Common myeloid progenitor, CD34-positive (primary cell): ENCODE data around the gene HSPA12B.

Experiments
- CTCF ChIA-PET: fragments of 350-600 bp; sonication (Branson Sonifier 250); formaldehyde crosslinking; loops from one replicate; lab custom pipeline; 2021; ENCODE audit warnings: antibody characterized with exemption; lab: Charles Lee
- POLR2A ChIA-PET: fragments of 350-600 bp; sonication (Branson Sonifier 250); formaldehyde crosslinking; loops from one replicate; lab custom pipeline; 2021; ENCODE audit warnings: antibody characterized with exemption; lab: Charles Lee
- DNase-seq, 3 donors: peaks; one replicate each; pipeline versions ENCODE4 v3.0.0 to v3.0.0-alpha.2; 2013
- H3K27ac ChIP-seq, 2 experiments: 1 replicate in 1 of 2; 2 replicates in 1 of 2; pipeline ENCODE4 v1.7.0; 2013; ENCODE audit warnings: inconsistent platforms in 2 of 2, low read length in 2 of 2, mild to moderate bottlenecking in 2 of 2, low read depth in 1 of 2, moderate library complexity in 1 of 2; ENCODE audit not compliant: severe bottlenecking in 2 of 2, insufficient read depth in 1 of 2, poor library complexity in 1 of 2
- H3K27me3 ChIP-seq, 5 experiments: replicated peaks in 2 of 5; 1 replicate in 3 of 5; 2 replicates in 2 of 5; pipeline versions ENCODE4 v1.6.1 to v1.7.0; 2013; ENCODE audit warnings: low read length in 4 of 5, mild to moderate bottlenecking in 2 of 5, moderate library complexity in 2 of 5, inconsistent platforms in 1 of 5; ENCODE audit not compliant: insufficient read depth in 5 of 5, control insufficient read depth in 4 of 5
- H3K36me3 ChIP-seq, 4 experiments: 1 replicate in 2 of 4; 2 replicates in 2 of 4; pipeline versions ENCODE4 v1.6.1 to v1.7.0; 2013; ENCODE audit warnings: low read length in 3 of 4, control low read depth in 1 of 4, mild to moderate bottlenecking in 1 of 4; ENCODE audit not compliant: control insufficient read depth in 4 of 4, insufficient read depth in 4 of 4
- H3K4me1 ChIP-seq, 4 experiments: 1 replicate in 3 of 4; 2 replicates in 1 of 4; pipeline versions ENCODE4 v1.6.1 to v1.7.1; 2013; ENCODE audit warnings: low read length in 3 of 4, mild to moderate bottlenecking in 3 of 4, control low read depth in 1 of 4, inconsistent platforms in 1 of 4, moderate library complexity in 1 of 4; ENCODE audit not compliant: control insufficient read depth in 4 of 4, insufficient read depth in 4 of 4; ENCODE audit errors: control extremely low read depth in 1 of 4
- H3K4me3 ChIP-seq, 7 experiments: 1 replicate in 4 of 7; 2 replicates in 3 of 7; pipeline versions ENCODE4 v1.5.1 to v1.7.0; 2013; ENCODE audit warnings: mild to moderate bottlenecking in 7 of 7, low read length in 6 of 7, moderate library complexity in 6 of 7, inconsistent platforms in 2 of 7, low read depth in 2 of 7, control low read depth in 1 of 7; ENCODE audit not compliant: insufficient read depth in 4 of 7, control insufficient read depth in 1 of 7; ENCODE audit errors: extremely low read depth in 1 of 7
- H3K9me3 ChIP-seq, 5 experiments: 1 replicate in 4 of 5; 2 replicates in 1 of 5; pipeline versions ENCODE4 v1.6.1 to v1.7.1; 2013; ENCODE audit warnings: low read length in 4 of 5, mild to moderate bottlenecking in 2 of 5, inconsistent platforms in 1 of 5, low read depth in 1 of 5, moderate library complexity in 1 of 5; ENCODE audit not compliant: control insufficient read depth in 4 of 5, insufficient read depth in 2 of 5; ENCODE audit errors: control extremely low read depth in 1 of 5
- WGBS: methylation state at CpG from one replicate; pipeline ENCODE4 v1.1.5; 2013; ENCODE audit not compliant: insufficient coverage; 5-methylcytosine and 5-hydroxymethylcytosine counted together

HSPA12B gene

GRCh38 chr20:3768342-3769130 is 36.1 kb downstream of the HSPA12B start:
- H3K27me3 ChIP-seq = no peaks in the 10 kb centered on the region
- CTCF ChIA-PET = interaction anchor here (0.7 to 14.5 kb wide), 20 partner anchors 9 to 100 kb away, joined by 3 to 216 read pairs (median 4); partner anchors contain the start of genes AP5S1, CDC25B and SPEF1
- peak overlapping the region; percentile 25 to 89 (median 68) for H3K4me3 ChIP-seq
- 2% methylated on average over 39 of the region's 51 CpGs for WGBS
- H3K27ac ChIP-seq = peak overlapping the region; percentile 72 to 90
- peaks cover 0 to 3% (median 0%) of the 10 kb centered on the region in 4 experiments for H3K36me3 ChIP-seq
- no peaks in the 10 kb centered on the region for H3K9me3 ChIP-seq
- peak; percentile 86 to 91 (median 90) for DNase-seq
- POLR2A ChIA-PET = no interaction called here
- H3K4me1 ChIP-seq = peaks cover 2 to 63% (median 34%) of the 10 kb centered on the region in 4 experiments

- CTCF ChIA-PET = interaction anchor here (1.0 to 14.5 kb wide), 4 partner anchors 10 to 55 kb away, joined by 3 to 216 read pairs (median 4); partner anchors contain the start of genes AP5S1 and SPEF1
- Histone ChIP-seq H3K27me3 (peaks cover 0 to 4% (median 0%) of the 10 kb centered on the region in 5 experiments), H3K27ac (no peak overlapping the region), H3K4me3 (no peak overlapping the region), H3K4me1 (peaks cover 2 to 33% (median 23%) of the 10 kb centered on the region in 4 experiments), H3K36me3 (no peaks in the 10 kb centered on the region), H3K9me3 (peaks cover 0 to 2% (median 0%) of the 10 kb centered on the region in 5 experiments)
- POLR2A ChIA-PET = interaction anchor here (0.6 kb wide), 1 partner anchor 71 kb away, joined by 3 read pairs; no protein-coding TSS in a partner anchor
- WGBS = 100% methylated on average over 3 of the region's 7 CpGs
- DNase-seq = no peak
Measured at GRCh38 chr20:3771552-3772058, 39.1 kb downstream of the HSPA12B start.

- Histone ChIP-seq H3K27me3 (peaks cover 0 to 35% (median 18%) of the 10 kb centered on the region in 5 experiments), H3K27ac (no peak overlapping the region), H3K4me1 (peaks cover 2 to 18% (median 16%) of the 10 kb centered on the region in 4 experiments), H3K36me3 (no peaks in the 10 kb centered on the region), H3K9me3 (peaks cover 0 to 2% (median 0%) of the 10 kb centered on the region in 5 experiments), H3K4me3 (no peak overlapping the region)
- no peak for DNase-seq
- WGBS = 100% methylated on average over 2 of the region's 4 CpGs
- ChIA-PET POLR2A (no interaction called here), CTCF (interaction anchor here (1.2 to 14.5 kb wide), 3 partner anchors 10 to 59 kb away, joined by 3 to 216 read pairs (median 7); no protein-coding TSS in a partner anchor)
Measured at GRCh38 chr20:3775457-3776108, 43.1 kb downstream of the HSPA12B start.

GRCh38 chr20:3777381-3777715 is 44.9 kb downstream of the HSPA12B start:
- no peak overlapping the region for H3K27ac ChIP-seq

GRCh38 chr20:3777716-3778629 is 45.5 kb downstream of the HSPA12B start:
- H3K27ac ChIP-seq = no peak overlapping the region

More at GRCh38 chr20:3777381-3777715, 44.9 kb downstream of the HSPA12B start:
- H3K4me1 ChIP-seq = peaks cover 0 to 25% (median 22%) of the 10 kb centered on the region in 4 experiments
- H3K36me3 ChIP-seq = no peaks in the 10 kb centered on the region
- ChIA-PET CTCF (interaction anchor here (0.6 to 1.4 kb wide), 6 partner anchors 8 to 66 kb away, joined by 3 to 4 read pairs (median 4); partner anchors contain the start of gene CENPB), POLR2A (interaction anchor here (0.6 kb wide), 1 partner anchor 203 kb away, joined by 4 read pairs; no protein-coding TSS in a partner anchor)
- peaks cover 0 to 2% (median 0%) of the 10 kb centered on the region in 5 experiments for H3K9me3 ChIP-seq
- 13% methylated on average over 12 of the region's 16 CpGs for WGBS
- peaks cover 0 to 35% (median 18%) of the 10 kb centered on the region in 5 experiments for H3K27me3 ChIP-seq
- peak overlapping the region; percentile 3 to 74 (median 54) for H3K4me3 ChIP-seq
- no peak for DNase-seq

GRCh38 chr20:3778976-3779375 is 46.5 kb downstream of the HSPA12B start:
- peaks cover 0 to 25% (median 22%) of the 10 kb centered on the region in 4 experiments for H3K4me1 ChIP-seq
- no peak for DNase-seq
- ChIA-PET CTCF (interaction anchor here (0.6 to 1.5 kb wide), 11 partner anchors 10 to 1176 kb away, joined by 3 to 8 read pairs (median 4); partner anchors contain the start of gene AP5S1), POLR2A (no interaction called here)
- 38% methylated on average over 16 of the region's 18 CpGs for WGBS
- H3K36me3 ChIP-seq = peaks cover 0 to 4% (median 2%) of the 10 kb centered on the region in 4 experiments
- peaks cover 0 to 35% (median 18%) of the 10 kb centered on the region in 5 experiments for H3K27me3 ChIP-seq
- no peak overlapping the region for H3K4me3 ChIP-seq
- H3K9me3 ChIP-seq = peaks cover 0 to 2% (median 0%) of the 10 kb centered on the region in 5 experiments
- H3K27ac ChIP-seq = no peak overlapping the region

More at GRCh38 chr20:3777716-3778629, 45.5 kb downstream of the HSPA12B start:
- CTCF ChIA-PET = interaction anchor here (0.6 to 1.5 kb wide), 15 partner anchors 8 to 106 kb away, joined by 3 to 8 read pairs (median 3); partner anchors contain the start of genes AP5S1 and CENPB
- Histone ChIP-seq H3K27me3 (peaks cover 0 to 35% (median 18%) of the 10 kb centered on the region in 5 experiments), H3K36me3 (no peaks in the 10 kb centered on the region), H3K9me3 (peaks cover 0 to 2% (median 0%) of the 10 kb centered on the region in 5 experiments), H3K4me3 (peak overlapping the region; percentile 3 to 74 (median 54)), H3K4me1 (peaks cover 0 to 25% (median 22%) of the 10 kb centered on the region in 4 experiments)
- peak in 2 of 3 donors; percentile 43 to 48 for DNase-seq
- POLR2A ChIA-PET = interaction anchor here (0.5 to 0.8 kb wide), 2 partner anchors 71 to 687 kb away, joined by 3 read pairs; no protein-coding TSS in a partner anchor
- 1% methylated on average over 58 of the region's 70 CpGs for WGBS
